ENCODE results near the gene GRM7.

DNA sequence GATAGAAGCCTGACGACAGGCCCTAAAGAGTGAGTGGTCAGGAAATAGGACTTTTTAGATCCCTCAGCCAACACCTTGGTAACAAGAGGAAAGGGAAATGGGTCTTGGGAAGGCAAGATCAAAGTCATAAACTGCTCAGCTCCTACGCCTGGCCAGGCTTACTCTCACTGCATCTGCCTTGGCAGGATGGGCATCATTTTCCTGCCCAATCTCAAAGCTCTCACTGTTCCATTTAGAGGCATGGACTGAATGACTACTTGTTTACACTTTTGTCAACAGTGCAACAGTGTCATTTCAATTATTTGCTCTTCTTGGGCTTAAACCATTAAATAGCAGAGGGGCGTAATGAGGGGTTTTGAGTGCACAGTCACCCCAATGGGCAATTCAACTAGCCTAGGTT, 808.7 kb downstream of the GRM7 start:
- TF ChIP-seq, protein P1, sequence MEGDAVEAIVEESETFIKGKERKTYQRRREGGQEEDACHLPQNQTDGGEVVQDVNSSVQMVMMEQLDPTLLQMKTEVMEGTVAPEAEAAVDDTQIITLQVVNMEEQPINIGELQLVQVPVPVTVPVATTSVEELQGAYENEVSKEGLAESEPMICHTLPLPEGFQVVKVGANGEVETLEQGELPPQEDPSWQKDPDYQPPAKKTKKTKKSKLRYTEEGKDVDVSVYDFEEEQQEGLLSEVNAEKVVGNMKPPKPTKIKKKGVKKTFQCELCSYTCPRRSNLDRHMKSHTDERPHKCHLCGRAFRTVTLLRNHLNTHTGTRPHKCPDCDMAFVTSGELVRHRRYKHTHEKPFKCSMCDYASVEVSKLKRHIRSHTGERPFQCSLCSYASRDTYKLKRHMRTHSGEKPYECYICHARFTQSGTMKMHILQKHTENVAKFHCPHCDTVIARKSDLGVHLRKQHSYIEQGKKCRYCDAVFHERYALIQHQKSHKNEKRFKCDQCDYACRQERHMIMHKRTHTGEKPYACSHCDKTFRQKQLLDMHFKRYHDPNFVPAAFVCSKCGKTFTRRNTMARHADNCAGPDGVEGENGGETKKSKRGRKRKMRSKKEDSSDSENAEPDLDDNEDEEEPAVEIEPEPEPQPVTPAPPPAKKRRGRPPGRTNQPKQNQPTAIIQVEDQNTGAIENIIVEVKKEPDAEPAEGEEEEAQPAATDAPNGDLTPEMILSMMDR (conservative IDR thresholded peaks at IDR 0.05; ENCODE audit: low read depth, low read length), result no peak
- no peak for TF ChIP-seq EZH2 (IDR thresholded peaks at IDR 0.05; ENCODE audit: borderline replicate concordance, low read depth, low read length, poor library complexity, severe bottlenecking)

All from A673 (cell line).